ENCODE results near the gene CACNA2D1.

GRCh38 chr7:82050792-82051191, 392.8 kb downstream of the CACNA2D1 start:
- no peak for TF ChIP-seq CTCF (IDR thresholded peaks at IDR 0.05)
- no peak for TF ChIP-seq POLR2AphosphoS5 (IDR thresholded peaks at IDR 0.05)
- no peak for TF ChIP-seq POLR2A (IDR thresholded peaks at IDR 0.05; ENCODE audit: low read depth)
